Activated CD8-positive, alpha-beta memory T cell treated with anti-CD3 and anti-CD28 coated beads, Interleukin-2, amount 50 U/mL, for 1 hour (primary cell): Measurements from ENCODE around the gene GADD45B.
"Not testable (repeated sequence)": the region's sequence is repeated elsewhere in the genome, so short reads cannot be mapped to it uniquely, and the experiment has no call there.

Source experiments
- DNase-seq: peaks from one replicate; pipeline ENCODE4 v3.0.0-alpha.2; 2020; ENCODE audit errors: extremely low read depth

GADD45B gene

GRCh38 chr19:2488405-2488941 is 12.5 kb downstream of the GADD45B start:
- DNase-seq, result no peak

GRCh38 chr19:2488942-2489731 is 13.2 kb downstream of the GADD45B start:
- no peak for DNase-seq

GRCh38 chr19:2490659-2491058 is 14.7 kb downstream of the GADD45B start:
- no peak for DNase-seq

GRCh38 chr19:2491130-2491801 is 15.3 kb downstream of the GADD45B start:
- DNase-seq, result no peak

- no peak for DNase-seq
These were observed 16.9 kb downstream of the GADD45B start for GRCh38 chr19:2492870-2493269.

GRCh38 chr19:2493448-2493847 is 17.5 kb downstream of the GADD45B start:
- not testable (repeated sequence) for DNase-seq

- DNase-seq, result no peak
These were observed 18.1 kb downstream of the GADD45B start for GRCh38 chr19:2494084-2494446.

GRCh38 chr19:2494447-2495129 is 18.7 kb downstream of the GADD45B start:
- DNase-seq, result no peak

- DNase-seq, result no peak
These were observed 19.3 kb downstream of the GADD45B start for GRCh38 chr19:2495130-2495641.

GRCh38 chr19:2495651-2496316 is 19.9 kb downstream of the GADD45B start:
- DNase-seq, result no peak

- DNase-seq, result no peak
These were observed 21.3 kb downstream of the GADD45B start for GRCh38 chr19:2497186-2497585.

- DNase-seq, result no peak
These were observed 24.2 kb downstream of the GADD45B start for GRCh38 chr19:2500156-2500555.

- DNase-seq, result no peak
These were observed 24.9 kb downstream of the GADD45B start for GRCh38 chr19:2500841-2501261.

GRCh38 chr19:2503521-2504109 is 27.7 kb downstream of the GADD45B start:
- DNase-seq, result peak; percentile 77

- not testable (repeated sequence) for DNase-seq
These were observed 30.7 kb downstream of the GADD45B start for GRCh38 chr19:2506656-2507055.

- no peak for DNase-seq
These were observed 31.2 kb downstream of the GADD45B start for GRCh38 chr19:2507109-2507508.

GRCh38 chr19:2509096-2509495 is 33.2 kb downstream of the GADD45B start:
- no peak for DNase-seq

- DNase-seq, result no peak
These were observed 35.6 kb downstream of the GADD45B start for GRCh38 chr19:2511570-2511969.

- DNase-seq, result no peak
These were observed 36.1 kb downstream of the GADD45B start for GRCh38 chr19:2511991-2512390.

- no peak for DNase-seq
These were observed 36.9 kb downstream of the GADD45B start for GRCh38 chr19:2512523-2513431.
